Measurements from ENCODE around the gene FARP1.

FARP1 gene

DNA sequence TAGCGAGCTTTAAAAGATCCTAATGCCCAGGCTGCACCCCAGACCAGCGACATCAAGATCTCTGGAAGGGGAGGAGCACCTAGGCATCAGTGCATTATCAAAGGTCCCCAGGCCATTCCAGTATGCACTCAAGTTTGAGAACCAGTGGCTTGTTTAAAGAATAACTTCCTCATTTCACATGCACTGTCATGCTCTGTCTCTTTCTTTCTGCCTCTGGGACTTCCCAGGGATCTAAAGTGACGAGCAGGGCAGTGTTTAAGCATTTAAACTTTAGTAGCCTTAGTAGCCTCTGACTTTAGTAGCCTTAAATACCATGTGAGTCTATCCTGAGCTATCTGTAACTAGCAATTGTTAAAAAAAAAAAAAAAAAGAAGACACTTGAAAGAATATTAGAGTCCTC, 8.9 kb upstream of the FARP1 start:
- H3K4me3 ChIP-seq (ENCODE audit: low read depth, low read length) = no peak overlapping the region
- TF ChIP-seq, protein P1, sequence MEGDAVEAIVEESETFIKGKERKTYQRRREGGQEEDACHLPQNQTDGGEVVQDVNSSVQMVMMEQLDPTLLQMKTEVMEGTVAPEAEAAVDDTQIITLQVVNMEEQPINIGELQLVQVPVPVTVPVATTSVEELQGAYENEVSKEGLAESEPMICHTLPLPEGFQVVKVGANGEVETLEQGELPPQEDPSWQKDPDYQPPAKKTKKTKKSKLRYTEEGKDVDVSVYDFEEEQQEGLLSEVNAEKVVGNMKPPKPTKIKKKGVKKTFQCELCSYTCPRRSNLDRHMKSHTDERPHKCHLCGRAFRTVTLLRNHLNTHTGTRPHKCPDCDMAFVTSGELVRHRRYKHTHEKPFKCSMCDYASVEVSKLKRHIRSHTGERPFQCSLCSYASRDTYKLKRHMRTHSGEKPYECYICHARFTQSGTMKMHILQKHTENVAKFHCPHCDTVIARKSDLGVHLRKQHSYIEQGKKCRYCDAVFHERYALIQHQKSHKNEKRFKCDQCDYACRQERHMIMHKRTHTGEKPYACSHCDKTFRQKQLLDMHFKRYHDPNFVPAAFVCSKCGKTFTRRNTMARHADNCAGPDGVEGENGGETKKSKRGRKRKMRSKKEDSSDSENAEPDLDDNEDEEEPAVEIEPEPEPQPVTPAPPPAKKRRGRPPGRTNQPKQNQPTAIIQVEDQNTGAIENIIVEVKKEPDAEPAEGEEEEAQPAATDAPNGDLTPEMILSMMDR (IDR thresholded peaks at IDR 0.05; ENCODE audit: borderline replicate concordance, insufficient read depth, low read depth, low read length) = no peak

DNA sequence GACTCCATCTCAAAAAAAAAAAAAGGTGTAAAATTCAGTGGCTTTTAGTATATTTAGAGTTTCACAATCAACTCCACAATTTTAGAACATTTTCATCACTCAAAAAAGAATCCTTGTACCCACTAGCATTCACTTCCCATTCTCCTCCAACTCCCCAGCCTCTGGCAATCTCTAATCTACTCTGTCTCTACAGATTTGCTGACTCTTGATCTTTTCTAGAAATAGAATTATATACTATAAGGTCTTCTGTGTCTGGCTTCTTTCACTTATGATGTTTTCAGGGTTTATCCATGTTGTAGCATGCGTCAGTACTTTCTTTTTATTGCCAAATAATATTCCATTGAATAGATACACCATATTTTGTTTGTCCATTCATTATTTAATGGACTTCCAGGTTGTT, 8.0 kb upstream of the FARP1 start:
- TF ChIP-seq, protein P1 (IDR thresholded peaks at IDR 0.05; ENCODE audit: borderline replicate concordance, insufficient read depth, low read depth, low read length) = no peak
- no peak overlapping the region for H3K4me3 ChIP-seq (ENCODE audit: low read depth, low read length)

DNA sequence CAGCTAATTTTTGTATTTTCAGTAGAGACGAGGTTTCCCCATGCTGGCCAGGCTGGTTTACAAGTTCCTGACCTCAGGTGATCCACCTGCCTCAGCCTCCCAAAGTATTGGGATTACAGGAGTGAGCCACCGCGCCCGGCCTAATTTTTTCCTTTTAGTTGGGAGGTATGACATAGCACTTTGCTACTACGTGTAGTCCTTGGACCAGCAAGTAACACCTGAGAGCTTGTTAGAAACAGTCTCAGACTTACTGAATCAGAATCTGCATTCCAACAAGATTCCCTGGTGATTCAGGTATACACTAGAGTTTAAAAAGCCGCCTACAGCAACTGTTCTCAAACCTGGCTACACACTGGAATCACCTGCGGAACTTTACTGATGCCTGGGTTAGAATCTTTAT, 1.8 kb upstream of the FARP1 start:
- H3K4me3 ChIP-seq (ENCODE audit: low read depth, low read length) = no peak overlapping the region
- TF ChIP-seq, protein P1 (IDR thresholded peaks at IDR 0.05; ENCODE audit: borderline replicate concordance, insufficient read depth, low read depth, low read length) = no peak

DNA sequence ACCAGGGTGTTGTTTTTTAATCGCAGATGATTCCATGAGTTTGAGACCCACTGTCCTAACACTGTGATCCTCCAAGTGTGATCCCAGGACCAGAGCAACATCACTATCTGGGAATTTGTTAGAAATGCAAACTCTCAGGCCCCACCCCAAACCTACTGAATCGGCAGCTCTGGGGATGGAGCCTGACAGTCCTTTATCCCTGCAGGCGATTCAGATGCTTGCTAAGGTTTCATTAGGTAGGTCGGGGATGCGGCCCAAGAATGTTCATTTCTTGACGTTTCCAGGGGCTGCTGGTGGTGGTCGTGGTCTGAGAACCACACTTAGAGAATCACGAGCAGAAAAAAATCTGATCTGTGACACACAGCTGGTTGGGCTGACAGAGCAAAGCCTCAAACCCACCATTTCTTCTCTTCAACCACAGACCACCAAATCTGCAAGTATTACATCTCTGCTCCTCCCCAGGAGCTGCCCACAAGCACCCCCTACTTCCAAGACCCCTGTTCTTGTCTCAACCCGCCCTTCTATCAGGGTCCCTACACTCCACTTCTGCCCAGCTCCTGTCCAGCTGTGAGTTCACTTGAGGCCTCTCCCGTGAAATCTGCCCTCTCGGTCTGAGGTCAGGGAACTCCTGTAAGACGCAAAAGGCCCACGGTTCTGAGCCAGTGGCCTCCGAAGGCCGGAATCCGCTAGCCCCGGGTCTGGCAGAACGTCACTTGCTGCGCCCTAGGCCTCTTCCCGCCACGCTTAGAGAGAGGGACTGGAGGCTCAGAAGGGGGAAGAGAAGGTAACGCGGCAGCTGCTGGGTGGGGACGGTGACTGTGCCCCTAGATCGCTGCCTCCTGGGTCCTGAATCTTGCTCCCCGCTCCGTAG, 1.1 kb upstream of the FARP1 start:
- TF ChIP-seq, protein P1 (IDR thresholded peaks at IDR 0.05; ENCODE audit: borderline replicate concordance, insufficient read depth, low read depth, low read length) = no peak
- peak overlapping the region; percentile 64 for H3K4me3 ChIP-seq (ENCODE audit: low read depth, low read length)

DNA sequence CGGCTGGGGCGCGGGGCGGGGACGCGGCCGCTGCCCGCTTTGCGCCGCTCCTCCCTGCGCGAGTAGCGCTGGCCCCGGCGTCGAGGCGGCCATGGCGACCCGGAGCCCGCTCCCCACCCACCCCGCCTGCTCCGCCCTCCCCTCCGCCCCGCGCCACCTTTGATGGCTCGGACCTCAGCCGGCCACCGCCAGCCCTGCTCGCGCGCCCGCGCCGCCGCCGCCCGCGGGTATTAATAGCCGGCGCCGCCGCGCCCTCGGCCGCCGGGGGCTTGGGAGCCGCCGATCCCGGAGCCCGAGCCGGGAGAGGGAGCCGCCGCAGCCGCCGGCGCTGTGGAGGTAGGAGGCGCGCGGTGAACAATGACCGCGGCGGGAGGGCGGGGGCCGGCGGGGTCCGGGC, 261 bp downstream of the FARP1 start:
- H3K4me3 ChIP-seq (ENCODE audit: low read depth, low read length) = peak overlapping the region; percentile 50
- TF ChIP-seq, protein P1 (IDR thresholded peaks at IDR 0.05; ENCODE audit: borderline replicate concordance, insufficient read depth, low read depth, low read length) = no peak

DNA sequence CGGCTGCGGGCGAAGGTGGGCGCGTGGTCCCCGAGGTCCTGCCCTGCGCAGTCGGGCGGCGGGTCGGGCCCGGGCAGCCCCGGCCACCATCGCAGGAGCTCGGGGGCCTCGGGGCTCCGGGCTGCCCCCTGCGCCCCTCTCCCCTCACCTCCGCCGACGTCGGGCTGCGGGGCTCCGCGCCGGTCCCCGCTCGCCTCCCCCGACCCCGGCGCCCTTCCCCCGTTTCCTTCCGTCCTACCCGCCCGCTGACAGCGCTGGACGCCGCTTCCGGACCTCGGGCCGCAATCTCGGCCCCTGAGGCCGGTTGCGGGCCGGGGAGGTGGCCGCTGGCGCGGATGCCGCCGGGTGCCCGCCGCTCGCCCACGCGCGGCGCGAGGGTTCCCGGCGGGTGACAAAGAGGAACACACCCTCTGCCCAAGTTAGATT, 720 bp downstream of the FARP1 start:
- H3K4me3 ChIP-seq (ENCODE audit: low read depth, low read length) = peak overlapping the region; percentile 50
- TF ChIP-seq, protein P1 (IDR thresholded peaks at IDR 0.05; ENCODE audit: borderline replicate concordance, insufficient read depth, low read depth, low read length) = no peak

Data from GM12875 (cell line).